ENCODE data around the gene DCDC1. TPM values are rescaled to one million over a fixed set of nuclear protein-coding genes. Genes with fewer than 3 reads are reported as not detected.

DCDC1 gene
- total RNA-seq, 1 donor from 2014 or later = 6.9 TPM

GRCh38 chr11:30859669-30860068, 509.9 kb downstream of the DCDC1 start:
- no peaks in the 10 kb centered on the region for H3K27me3 Mint-ChIP-seq
- H3K4me1 Mint-ChIP-seq (ENCODE audit: low read depth) = no peaks in the 10 kb centered on the region
- TF ChIP-seq CTCF (IDR thresholded peaks at IDR 0.05; ENCODE audit: unreplicated experiment) = no peak
- DNase-seq (ENCODE audit: low spot score, unreplicated experiment) = no peak
- H3K9me3 Mint-ChIP-seq (ENCODE audit: low read depth) = no peaks in the 10 kb centered on the region
- no peak overlapping the region for H3K4me3 Mint-ChIP-seq (ENCODE audit: low read depth)
- H3K36me3 Mint-ChIP-seq (ENCODE audit: insufficient read depth) = no peaks in the 10 kb centered on the region
- no peak overlapping the region for H3K27ac Mint-ChIP-seq

GRCh38 chr11:30855383-30856006, 514.0 kb downstream of the DCDC1 start:
- Mint-ChIP-seq H3K9me3 (ENCODE audit: low read depth) (no peaks in the 10 kb centered on the region), H3K4me1 (ENCODE audit: low read depth) (no peaks in the 10 kb centered on the region), H3K27me3 (no peaks in the 10 kb centered on the region), H3K4me3 (ENCODE audit: low read depth) (no peak overlapping the region), H3K36me3 (ENCODE audit: insufficient read depth) (no peaks in the 10 kb centered on the region), H3K27ac (no peak overlapping the region)
- peak; percentile 60 for TF ChIP-seq CTCF (IDR thresholded peaks at IDR 0.05; ENCODE audit: unreplicated experiment)
- DNase-seq (ENCODE audit: low spot score, unreplicated experiment) = no peak

- Mint-ChIP-seq H3K27me3 (no peaks in the 10 kb centered on the region), H3K9me3 (ENCODE audit: low read depth) (no peaks in the 10 kb centered on the region), H3K4me3 (ENCODE audit: low read depth) (no peak overlapping the region), H3K27ac (no peak overlapping the region), H3K4me1 (ENCODE audit: low read depth) (no peaks in the 10 kb centered on the region), H3K36me3 (ENCODE audit: insufficient read depth) (no peaks in the 10 kb centered on the region)
- no peak for DNase-seq (ENCODE audit: low spot score, unreplicated experiment)
- TF ChIP-seq CTCF (IDR thresholded peaks at IDR 0.05; ENCODE audit: unreplicated experiment) = no peak
Observed at GRCh38 chr11:30853439-30853838, 516.1 kb downstream of the DCDC1 start.

- no peak for DNase-seq (ENCODE audit: low spot score, unreplicated experiment)
- Mint-ChIP-seq H3K27me3 (no peaks in the 10 kb centered on the region), H3K4me3 (ENCODE audit: low read depth) (no peak overlapping the region), H3K9me3 (ENCODE audit: low read depth) (no peaks in the 10 kb centered on the region), H3K27ac (no peak overlapping the region), H3K36me3 (ENCODE audit: insufficient read depth) (no peaks in the 10 kb centered on the region), H3K4me1 (ENCODE audit: low read depth) (peaks cover 1% of the 10 kb centered on the region)
- no peak for TF ChIP-seq CTCF (IDR thresholded peaks at IDR 0.05; ENCODE audit: unreplicated experiment)
Observed at GRCh38 chr11:30852645-30853044, 516.9 kb downstream of the DCDC1 start.

GRCh38 chr11:30852091-30852490, 517.4 kb downstream of the DCDC1 start:
- no peak overlapping the region for H3K27ac Mint-ChIP-seq
- H3K36me3 Mint-ChIP-seq (ENCODE audit: insufficient read depth) = no peaks in the 10 kb centered on the region
- no peak for DNase-seq (ENCODE audit: low spot score, unreplicated experiment)
- H3K4me3 Mint-ChIP-seq (ENCODE audit: low read depth) = no peak overlapping the region
- H3K27me3 Mint-ChIP-seq = no peaks in the 10 kb centered on the region
- peaks cover 1% of the 10 kb centered on the region for H3K4me1 Mint-ChIP-seq (ENCODE audit: low read depth)
- no peak for TF ChIP-seq CTCF (IDR thresholded peaks at IDR 0.05; ENCODE audit: unreplicated experiment)
- no peaks in the 10 kb centered on the region for H3K9me3 Mint-ChIP-seq (ENCODE audit: low read depth)
